ENCODE measurements around the gene MLPH.

GRCh38 chr2:237478979-237479378 lies 8.1 kb upstream of the MLPH start:
- no peak for TF ChIP-seq POLR2A (IDR thresholded peaks at IDR 0.05)
- TF ChIP-seq, protein P1, sequence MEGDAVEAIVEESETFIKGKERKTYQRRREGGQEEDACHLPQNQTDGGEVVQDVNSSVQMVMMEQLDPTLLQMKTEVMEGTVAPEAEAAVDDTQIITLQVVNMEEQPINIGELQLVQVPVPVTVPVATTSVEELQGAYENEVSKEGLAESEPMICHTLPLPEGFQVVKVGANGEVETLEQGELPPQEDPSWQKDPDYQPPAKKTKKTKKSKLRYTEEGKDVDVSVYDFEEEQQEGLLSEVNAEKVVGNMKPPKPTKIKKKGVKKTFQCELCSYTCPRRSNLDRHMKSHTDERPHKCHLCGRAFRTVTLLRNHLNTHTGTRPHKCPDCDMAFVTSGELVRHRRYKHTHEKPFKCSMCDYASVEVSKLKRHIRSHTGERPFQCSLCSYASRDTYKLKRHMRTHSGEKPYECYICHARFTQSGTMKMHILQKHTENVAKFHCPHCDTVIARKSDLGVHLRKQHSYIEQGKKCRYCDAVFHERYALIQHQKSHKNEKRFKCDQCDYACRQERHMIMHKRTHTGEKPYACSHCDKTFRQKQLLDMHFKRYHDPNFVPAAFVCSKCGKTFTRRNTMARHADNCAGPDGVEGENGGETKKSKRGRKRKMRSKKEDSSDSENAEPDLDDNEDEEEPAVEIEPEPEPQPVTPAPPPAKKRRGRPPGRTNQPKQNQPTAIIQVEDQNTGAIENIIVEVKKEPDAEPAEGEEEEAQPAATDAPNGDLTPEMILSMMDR (IDR thresholded peaks at IDR 0.05) = no peak

Data from lower leg skin (tissue), 3 donors.